KOPT-K1 (cell line): ENCODE results near the gene SPDYC.
A peak's percentile ranks its signal among the peaks of the same experiment; 100 is the strongest.
"Not testable (repeated sequence)": the region's sequence is repeated elsewhere in the genome, so short reads cannot be mapped to it uniquely, and the experiment has no call there.

Source experiments
- H3K27ac ChIP-seq: fragments of 200-600 bp; sonication (generic); 2 replicates; pipeline ENCODE4 v1.5.1; 2016; ENCODE audit warnings: antibody characterized with exemption, mild to moderate bottlenecking, low read depth, low read length; ENCODE audit not compliant: poor library complexity, severe bottlenecking
- H3K36me3 ChIP-seq: fragments of 200-600 bp; sonication (generic); 2 replicates; pipeline ENCODE4 v1.5.1; 2017; ENCODE audit warnings: antibody characterized with exemption, mild to moderate bottlenecking, low read length, moderate library complexity; ENCODE audit not compliant: insufficient read depth
- H3K9me3 ChIP-seq: fragments of 200-600 bp; sonication (generic); 2 replicates; pipeline ENCODE4 v1.5.1; 2017; ENCODE audit warnings: antibody characterized with exemption, low read length, mild to moderate bottlenecking; ENCODE audit not compliant: insufficient read depth, poor library complexity, severe bottlenecking

Gene SPDYC

GRCh38 chr11:65131417-65131776 lies 38.6 kb upstream of the SPDYC start:
- H3K9me3 ChIP-seq: no peaks in the 10 kb centered on the region
- peaks cover 67% of the 10 kb centered on the region for H3K36me3 ChIP-seq
- no peak overlapping the region for H3K27ac ChIP-seq

- Histone ChIP-seq H3K36me3 (peaks cover 62% of the 10 kb centered on the region), H3K27ac (no peak overlapping the region), H3K9me3 (no peaks in the 10 kb centered on the region)
Measured at GRCh38 chr11:65131895-65132237, 38.2 kb upstream of the SPDYC start.

- Histone ChIP-seq H3K9me3 (no peaks in the 10 kb centered on the region), H3K36me3 (peaks cover 57% of the 10 kb centered on the region), H3K27ac (no peak overlapping the region)
Measured at GRCh38 chr11:65132238-65132987, 37.6 kb upstream of the SPDYC start.

- Histone ChIP-seq H3K36me3 (peaks cover 49% of the 10 kb centered on the region), H3K27ac (peak overlapping the region; percentile 92), H3K9me3 (no peaks in the 10 kb centered on the region)
Measured at GRCh38 chr11:65132988-65133700, 36.9 kb upstream of the SPDYC start.

- peaks cover 44% of the 10 kb centered on the region for H3K36me3 ChIP-seq
- H3K9me3 ChIP-seq: no peaks in the 10 kb centered on the region
- peak overlapping the region; percentile 92 for H3K27ac ChIP-seq
Measured at GRCh38 chr11:65133724-65134123, 36.3 kb upstream of the SPDYC start.

- H3K27ac ChIP-seq: peak within 1 kb of the TSS; percentile 92
- peaks cover 37% of the 10 kb centered on the region for H3K36me3 ChIP-seq
- no peaks in the 10 kb centered on the region for H3K9me3 ChIP-seq
Measured at GRCh38 chr11:65134240-65134951, 35.6 kb upstream of the SPDYC start, which contains the start of gene SYVN1. Gene SYVN1, minus strand, starts transcription at chr11:65134519. Its CDS starts 918 bp downstream, at chr11:65133601.

- Histone ChIP-seq H3K27ac (peak overlapping the region; percentile 92), H3K36me3 (peaks cover 30% of the 10 kb centered on the region), H3K9me3 (no peaks in the 10 kb centered on the region)
Measured at GRCh38 chr11:65134952-65135632, 34.9 kb upstream of the SPDYC start.

GRCh38 chr11:65135633-65136145 lies 34.3 kb upstream of the SPDYC start:
- Histone ChIP-seq H3K36me3 (peaks cover 24% of the 10 kb centered on the region), H3K27ac (peak overlapping the region; percentile 92), H3K9me3 (no peaks in the 10 kb centered on the region)

- Histone ChIP-seq H3K9me3 (no peaks in the 10 kb centered on the region), H3K36me3 (peaks cover 15% of the 10 kb centered on the region), H3K27ac (no peak overlapping the region)
Measured at GRCh38 chr11:65136515-65137096, 33.4 kb upstream of the SPDYC start.

- H3K27ac ChIP-seq: no peak overlapping the region
- no peaks in the 10 kb centered on the region for H3K36me3 ChIP-seq
- H3K9me3 ChIP-seq: no peaks in the 10 kb centered on the region
Measured at GRCh38 chr11:65141896-65142494, 28.0 kb upstream of the SPDYC start.

- Histone ChIP-seq H3K27ac (no peak overlapping the region), H3K36me3 (no peaks in the 10 kb centered on the region), H3K9me3 (peaks cover 5% of the 10 kb centered on the region)
Measured at GRCh38 chr11:65147352-65148075, 22.5 kb upstream of the SPDYC start.

GRCh38 chr11:65148657-65149056 lies 21.4 kb upstream of the SPDYC start:
- Histone ChIP-seq H3K27ac (no peak overlapping the region), H3K36me3 (no peaks in the 10 kb centered on the region), H3K9me3 (peaks cover 5% of the 10 kb centered on the region)

- not testable (repeated sequence) for H3K27ac ChIP-seq, H3K36me3 ChIP-seq, H3K9me3 ChIP-seq
Measured at GRCh38 chr11:65150131-65150508, 19.9 kb upstream of the SPDYC start.
